Upper lobe of left lung (tissue), 6 donors: ENCODE data around the gene DNAH12. TPM values are rescaled to one million over a fixed set of nuclear protein-coding genes. Genes with fewer than 3 reads are reported as not detected.

ENCODE experiments used
- ATAC-seq, 2 donors: fragments of 200-7000 bp; cut with Tn5 transposase; one replicate each; pipeline ENCODE4 v1.9.1; 2022; ENCODE audit warnings: mild to moderate bottlenecking in 2 of 2, moderate library complexity in 2 of 2; ENCODE audit not compliant: low FRiP score in 2 of 2
- DNase-seq, 2 donors: peaks; one replicate each; pipeline ENCODE4 v3.0.0-alpha.2; 2019 to 2020
- H3K27ac ChIP-seq, 4 donors: fragments of 200-600 bp; sonication (generic); one replicate each; pipeline ENCODE4 v1.5.1; 2016 to 2019
- H3K27me3 ChIP-seq, 4 donors: fragments of 200-600 bp; sonication (generic); one replicate each; pipeline ENCODE4 v1.5.1; 2017 to 2019
- H3K36me3 ChIP-seq, 4 donors: fragments of 200-600 bp; sonication (generic); one replicate each; pipeline ENCODE4 v1.5.1; 2016 to 2019
- H3K4me1 ChIP-seq, 4 donors: fragments of 200-600 bp; sonication (generic); one replicate each; pipeline ENCODE4 v1.5.1; 2018 to 2019
- H3K4me3 ChIP-seq, 4 donors: fragments of 200-600 bp; sonication (generic); one replicate each; pipeline ENCODE4 v1.5.1; 2017 to 2019; ENCODE audit warnings: mild to moderate bottlenecking in 2 of 4, moderate library complexity in 1 of 4
- H3K9me3 ChIP-seq, 4 donors: fragments of 200-600 bp; sonication (generic); one replicate each; pipeline ENCODE4 v1.5.1; 2018 to 2019
- CTCF ChIP-seq, 6 experiments: fragments of 450-650 bp in 4 of 6; fragments of 200-600 bp in 2 of 6; sonication (generic) in 2 of 6; IDR thresholded peaks; one replicate each; pipeline ENCODE4 v1.5.1; 2016 to 2019; ENCODE audit warnings: antibody characterized with exemption in 6 of 6
- EP300 ChIP-seq, 4 donors: sonication (generic); formaldehyde crosslinking; IDR thresholded peaks; one replicate each; pipeline ENCODE4 v1.5.1; 2017; ENCODE audit warnings: antibody characterized with exemption in 4 of 4, control low read depth in 2 of 4
- POLR2A ChIP-seq, 4 donors: fragments of 450-650 bp; IDR thresholded peaks; one replicate each; pipeline ENCODE4 v1.5.1; 2016 to 2017; ENCODE audit warnings: antibody characterized with exemption in 4 of 4, mild to moderate bottlenecking in 2 of 4
- POLR2AphosphoS5 ChIP-seq, 2 donors: sonication (generic); formaldehyde crosslinking; IDR thresholded peaks; one replicate each; pipeline ENCODE4 v1.5.1; 2017; ENCODE audit warnings: antibody characterized with exemption in 2 of 2
- WGBS, 2 donors: methylation state at CpG; one replicate each; pipeline ENCODE4 v1.1.5; 2017 to 2018; 5-methylcytosine and 5-hydroxymethylcytosine counted together
- total RNA-seq, 6 donors: library from RNA; depleted of rRNA in 4 of 6; stranded (reverse); fragments of >200 nt in 4 of 6; gene quantifications; one replicate each; pipeline versions ENCODE4 v1.1.0 to v1.2.1, GENCODE V29; 2016 to 2021
- donor health status: DM: no; HTN: no; CAD: no; lungs with moderate emphysema.
- donor health status: DM: no; HTN: yes; CAD: no; lungs with severe emphysema.

DNAH12 gene
- total RNA-seq, 6 donors from 2014 or later: 0.94 to 53.3 (median 9.4) TPM

- DNase-seq (no peak), ATAC-seq (no peak)
- Histone ChIP-seq H3K36me3 (no peaks in the 10 kb centered on the region), H3K27me3 (no peaks in the 10 kb centered on the region), H3K4me1 (no peaks in the 10 kb centered on the region), H3K4me3 (no peak overlapping the region), H3K9me3 (no peaks in the 10 kb centered on the region), H3K27ac (no peak overlapping the region)
- 65 to 71% methylated on average over 6 of the region's 6 CpGs for WGBS, 2 donors
- TF ChIP-seq POLR2AphosphoS5 (IDR thresholded peaks at IDR 0.05) (no peak), EP300 (IDR thresholded peaks at IDR 0.05) (no peak), CTCF (IDR thresholded peaks at IDR 0.05) (no peak), POLR2A (IDR thresholded peaks at IDR 0.05) (no peak)
Measured at GRCh38 chr3:57283334-57283733, 260.8 kb downstream of the DNAH12 start.

GRCh38 chr3:57281715-57282114 is 262.4 kb downstream of the DNAH12 start:
- DNase-seq (no peak), ATAC-seq (no peak)
- Histone ChIP-seq H3K36me3 (no peaks in the 10 kb centered on the region), H3K9me3 (no peaks in the 10 kb centered on the region), H3K4me3 (no peak overlapping the region), H3K4me1 (no peaks in the 10 kb centered on the region), H3K27me3 (no peaks in the 10 kb centered on the region), H3K27ac (no peak overlapping the region)
- WGBS, 2 donors: 33% methylated on average over 1 of the region's 1 CpG
- TF ChIP-seq POLR2AphosphoS5 (IDR thresholded peaks at IDR 0.05): no peak
- TF ChIP-seq POLR2A (IDR thresholded peaks at IDR 0.05): no peak
- TF ChIP-seq EP300 (IDR thresholded peaks at IDR 0.05): no peak
- TF ChIP-seq CTCF (IDR thresholded peaks at IDR 0.05): no peak

GRCh38 chr3:57279685-57280084 is 264.5 kb downstream of the DNAH12 start:
- Histone ChIP-seq H3K27me3 (no peaks in the 10 kb centered on the region), H3K27ac (no peak overlapping the region), H3K4me3 (no peak overlapping the region), H3K36me3 (peaks cover 0 to 8% (median under 1%) of the 10 kb centered on the region in 4 donors), H3K9me3 (no peaks in the 10 kb centered on the region), H3K4me1 (no peaks in the 10 kb centered on the region)
- no peak for TF ChIP-seq EP300 (IDR thresholded peaks at IDR 0.05)
- TF ChIP-seq POLR2A (IDR thresholded peaks at IDR 0.05): no peak
- no peak for TF ChIP-seq CTCF (IDR thresholded peaks at IDR 0.05)
- TF ChIP-seq POLR2AphosphoS5 (IDR thresholded peaks at IDR 0.05): no peak
- ATAC-seq (no peak), DNase-seq (no peak)
- 84 to 87% methylated on average over 5 of the region's 5 CpGs for WGBS, 2 donors

- TF ChIP-seq EP300 (IDR thresholded peaks at IDR 0.05): no peak
- no peak for TF ChIP-seq CTCF (IDR thresholded peaks at IDR 0.05)
- no peak for TF ChIP-seq POLR2AphosphoS5 (IDR thresholded peaks at IDR 0.05)
- TF ChIP-seq POLR2A (IDR thresholded peaks at IDR 0.05): no peak
- Histone ChIP-seq H3K36me3 (peaks cover 0 to 21% (median 4%) of the 10 kb centered on the region in 4 donors), H3K4me1 (no peaks in the 10 kb centered on the region), H3K9me3 (no peaks in the 10 kb centered on the region), H3K4me3 (no peak overlapping the region), H3K27ac (no peak overlapping the region), H3K27me3 (no peaks in the 10 kb centered on the region)
- DNase-seq (no peak), ATAC-seq (no peak)
- WGBS, 2 donors: 100% methylated on average over 1 of the region's 1 CpG
Measured at GRCh38 chr3:57278237-57278636, 265.9 kb downstream of the DNAH12 start.

- H3K27me3 ChIP-seq: no peaks in the 10 kb centered on the region
- no peak overlapping the region for H3K4me3 ChIP-seq
- H3K9me3 ChIP-seq: no peaks in the 10 kb centered on the region
- H3K36me3 ChIP-seq: peaks cover 0 to 40% (median 12%) of the 10 kb centered on the region in 4 donors
- TF ChIP-seq POLR2A (IDR thresholded peaks at IDR 0.05) (no peak), CTCF (IDR thresholded peaks at IDR 0.05) (no peak), POLR2AphosphoS5 (IDR thresholded peaks at IDR 0.05) (no peak), EP300 (IDR thresholded peaks at IDR 0.05) (no peak)
- DNase-seq (no peak), ATAC-seq (no peak)
- 95 to 97% methylated on average over 2 of the region's 2 CpGs for WGBS, 2 donors
- no peaks in the 10 kb centered on the region for H3K4me1 ChIP-seq
- H3K27ac ChIP-seq: no peak overlapping the region
Measured at GRCh38 chr3:57275393-57275792, 268.8 kb downstream of the DNAH12 start.
